Ovary (tissue), 9 donors: ENCODE data around the gene CFAP53. TPM values are rescaled to one million over a fixed set of nuclear protein-coding genes. Genes with fewer than 3 reads are reported as not detected.
"Not testable (repeated sequence)": the region's sequence is repeated elsewhere in the genome, so short reads cannot be mapped to it uniquely, and the experiment has no call there.

Experiments used
- DNase-seq, 5 donors: peaks; one replicate each; pipeline ENCODE4 v3.0.0-alpha.2; 2019 to 2020
- H3K27ac ChIP-seq, 2 donors: fragments of 200-600 bp; one replicate each; pipeline versions ENCODE4 v1.5.1 to v1.8.0; 2019 to 2022
- H3K27me3 ChIP-seq: fragments of 200-600 bp; one replicate; pipeline ENCODE4 v1.8.0; 2022
- H3K36me3 ChIP-seq: fragments of 200-600 bp; sonication (generic); one replicate; pipeline ENCODE4 v1.5.1; 2019
- H3K4me1 ChIP-seq: one replicate; pipeline ENCODE4 v1.8.1; 2013; ENCODE audit warnings: mild to moderate bottlenecking, moderate library complexity; ENCODE audit not compliant: insufficient read depth
- H3K4me3 ChIP-seq: fragments of 200-600 bp; sonication (generic); one replicate; pipeline ENCODE4 v1.5.1; 2017
- H3K9me3 ChIP-seq, 2 donors: fragments of 200-600 bp in 1 of 2; sonication (generic) in 1 of 2; one replicate each; pipeline versions ENCODE4 v1.5.1 to v1.8.1; 2013 to 2019; ENCODE audit warnings: mild to moderate bottlenecking in 1 of 2, moderate library complexity in 1 of 2
- CTCF ChIP-seq, 3 donors: fragments of 450-650 bp in 2 of 3; fragments of 200-600 bp in 1 of 3; IDR thresholded peaks; one replicate each; pipeline versions ENCODE4 v1.5.1 to v1.8.0; 2016 to 2022; ENCODE audit warnings: antibody characterized with exemption in 3 of 3, mild to moderate bottlenecking in 1 of 3
- EP300 ChIP-seq: sonication (generic); formaldehyde crosslinking; IDR thresholded peaks from one replicate; pipeline ENCODE4 v1.6.1; 2017; ENCODE audit warnings: antibody characterized with exemption
- POLR2A ChIP-seq: fragments of 450-650 bp; IDR thresholded peaks from one replicate; pipeline ENCODE4 v1.6.1; 2017; ENCODE audit warnings: antibody characterized with exemption, mild to moderate bottlenecking, moderate library complexity
- WGBS, 3 donors: extraction: QIAGEN DNeasy Blood & Tissue Kit in 1 of 3; methylation state at CpG; one replicate each; pipeline versions ENCODE4 v1.1.5 to v1.1.7; 2013 to 2017; 5-methylcytosine and 5-hydroxymethylcytosine counted together
- intact Hi-C, 4 donors: fragments of 100-400 bp; cut with DNase I; formaldehyde crosslinking; loops; one replicate each; pipeline versions ENCODE4 v1.11.0 to v1.15.1; 2022 to 2023
- polyA plus RNA-seq, 2 donors: library from polyadenylated mRNA; stranded (reverse); fragments of 200-250 nt in 1 of 2; fragments of 350-450 nt in 1 of 2; fragmentation: Illumina TruSeq in 1 of 2; extraction: RNeasy Lipid Tissue Mini Kit (QIAGEN cat#74804) in 1 of 2; gene quantifications; one replicate each; pipeline ENCODE4 v1.2.3, GENCODE V29; 2013 to 2014
- total RNA-seq, 7 donors: library from RNA; depleted of rRNA in 2 of 7; stranded (reverse); fragments of >200 nt in 2 of 7; fragmentation: NEBNext Ultra II Directional in 3 of 7; extraction: Animal tissue kit (Norgen Biotek cat#: 25700) in 3 of 7; gene quantifications; one replicate each; pipeline versions ENCODE4 v1.1.0 to v1.2.4, GENCODE V29; 2016 to 2023
- donor health status: DM: no; HTN: no; CAD: no; lungs with moderate emphysema.
- donor health status: DM: no; HTN: no; CAD: no.
- donor health status: Bipolar disorder and iron deficiency.
- donor health status: DM: yes; HTN: yes; CAD: no.
- donor health status: DM: no; HTN: no; CAD: no.
- donor health status: DM: yes; HTN: yes; CAD: no.

CFAP53 gene
- total and polyA plus RNA-seq, 9 donors: 0.40 to 9.9 (median 0.61) TPM

- H3K4me3 ChIP-seq: no peak overlapping the region
- peak in 1 of 5 donors; percentile 37 for DNase-seq
- peaks cover 4% of the 10 kb centered on the region for H3K4me1 ChIP-seq
- H3K36me3 ChIP-seq: no peaks in the 10 kb centered on the region
- no peaks in the 10 kb centered on the region for H3K9me3 ChIP-seq
- TF ChIP-seq POLR2A (no peak), CTCF (IDR thresholded peaks at IDR 0.05) (no peak), EP300 (no peak)
- intact Hi-C loops: no loop called here
- H3K27me3 ChIP-seq: no peaks in the 10 kb centered on the region
- WGBS, 3 donors: 26 to 31% (median 29%) methylated on average over 28 to 49 of the region's 49 CpGs
- no peak overlapping the region for H3K27ac ChIP-seq
Measured at GRCh38 chr18:50298443-50299284, 32.4 kb upstream of the CFAP53 start.

GRCh38 chr18:50297621-50298442, 31.5 kb upstream of the CFAP53 start:
- intact Hi-C loops: no loop called here
- peaks cover 4% of the 10 kb centered on the region for H3K4me1 ChIP-seq
- no peak for TF ChIP-seq CTCF (IDR thresholded peaks at IDR 0.05)
- TF ChIP-seq EP300: no peak
- no peak for TF ChIP-seq POLR2A
- 9 to 12% (median 10%) methylated on average over 28 of the region's 28 CpGs for WGBS, 3 donors
- no peaks in the 10 kb centered on the region for H3K9me3 ChIP-seq
- DNase-seq: peak; percentile 61 to 79 (median 73)
- H3K4me3 ChIP-seq: peak overlapping the region; percentile 33
- no peaks in the 10 kb centered on the region for H3K36me3 ChIP-seq
- H3K27me3 ChIP-seq: no peaks in the 10 kb centered on the region
- H3K27ac ChIP-seq: no peak overlapping the region

- Histone ChIP-seq H3K27me3 (no peaks in the 10 kb centered on the region), H3K9me3 (no peaks in the 10 kb centered on the region), H3K4me1 (peaks cover 4% of the 10 kb centered on the region), H3K36me3 (no peaks in the 10 kb centered on the region), H3K4me3 (no peak overlapping the region), H3K27ac (no peak overlapping the region)
- intact Hi-C loops: no loop called here
- WGBS, 3 donors: 86 to 93% (median 89%) methylated on average over 1 of the region's 1 CpG
- DNase-seq: no peak
- TF ChIP-seq POLR2A (no peak), CTCF (IDR thresholded peaks at IDR 0.05) (no peak), EP300 (no peak)
Measured at GRCh38 chr18:50293039-50293438, 26.7 kb upstream of the CFAP53 start.

- WGBS, 3 donors: 77 to 81% (median 78%) methylated on average over 4 of the region's 4 CpGs
Measured at GRCh38 chr18:50289108-50289443, 22.8 kb upstream of the CFAP53 start.

GRCh38 chr18:50288348-50289107, 22.2 kb upstream of the CFAP53 start:
- H3K27ac ChIP-seq: peak overlapping the region; percentile 50 to 79
- intact Hi-C loops: loop anchor here in 1 of 4 donors (10.0 kb wide), 1 partner anchor 794 kb away; the partner anchor contains the start of gene RPL17
- not testable (repeated sequence) for H3K27me3 ChIP-seq, H3K9me3 ChIP-seq, H3K4me1 ChIP-seq, H3K36me3 ChIP-seq
- WGBS, 3 donors: 72 to 74% (median 73%) methylated on average over 21 of the region's 21 CpGs
- peak in 2 of 5 donors; percentile 43 to 50 for DNase-seq
- peak overlapping the region; percentile 59 for H3K4me3 ChIP-seq

More at GRCh38 chr18:50289108-50289443, 22.8 kb upstream of the CFAP53 start:
- intact Hi-C loops: loop anchor here in 1 of 4 donors (10.0 kb wide), 1 partner anchor 794 kb away; the partner anchor contains the start of gene RPL17
- DNase-seq: no peak
- Histone ChIP-seq H3K9me3 (no peaks in the 10 kb centered on the region), H3K36me3 (no peaks in the 10 kb centered on the region), H3K27ac (no peak overlapping the region), H3K4me3 (no peak overlapping the region), H3K4me1 (peaks cover 5% of the 10 kb centered on the region), H3K27me3 (no peaks in the 10 kb centered on the region)
- TF ChIP-seq POLR2A (no peak), CTCF (IDR thresholded peaks at IDR 0.05) (no peak), EP300 (no peak)
